HFFc6 (cell line): ENCODE data around the gene PMEPA1. TPM values are rescaled to one million over a fixed set of nuclear protein-coding genes. Genes with fewer than 3 reads are reported as not detected.
A peak's percentile ranks its signal among the peaks of the same experiment; 100 is the strongest.

Source experiments
- DNase-seq: peaks from one replicate; pipeline ENCODE4 v3.0.0-alpha.2; 2018
- H3K27ac Mint-ChIP-seq: 2 replicates; pipeline ENCODE4 v1.8.0; 2020; ENCODE audit warnings: mild to moderate bottlenecking, mixed read lengths
- H3K27me3 Mint-ChIP-seq: 2 replicates; pipeline ENCODE4 v1.8.0; 2021; ENCODE audit warnings: mild to moderate bottlenecking, moderate library complexity, mixed read lengths; ENCODE audit not compliant: insufficient read depth
- H3K36me3 Mint-ChIP-seq: 2 replicates; pipeline ENCODE4 v1.8.0; 2021; ENCODE audit warnings: low read depth, mixed read lengths
- H3K4me1 Mint-ChIP-seq: 2 replicates; pipeline ENCODE4 v1.8.0; 2020; ENCODE audit warnings: low read depth, mixed read lengths
- H3K4me3 Mint-ChIP-seq: 2 replicates; pipeline ENCODE4 v1.8.0; 2020; ENCODE audit warnings: mild to moderate bottlenecking, moderate library complexity, mixed read lengths
- H3K9me3 Mint-ChIP-seq: 2 replicates; pipeline ENCODE4 v1.8.0; 2020; ENCODE audit warnings: mild to moderate bottlenecking, mixed read lengths
- total RNA-seq, 6 experiments: library from RNA; stranded (reverse); fragmentation: NEBNext Ultra II Directional; extraction: Animal tissue kit (Norgen Biotek cat#: 25700); gene quantifications; 2 replicates in 1 of 6; 3 replicates in 5 of 6; pipeline ENCODE4 v1.2.3, GENCODE V29; 2021
- TF ChIP-seq, protein P1 (sequence below): fragments of 200-600 bp; sonication (generic); IDR thresholded peaks from 2 replicates; pipeline ENCODE4 v1.5.0; 2021; ENCODE audit warnings: antibody characterized with exemption, mild to moderate bottlenecking

The PMEPA1 gene
- total RNA-seq, 6 experiments from 2014 or later = 4.7 to 8.0 (median 5.3) TPM

- H3K9me3 Mint-ChIP-seq = no peaks in the 10 kb centered on the region
Measured at GRCh38 chr20:57611586-57612311, 98.1 kb downstream of the PMEPA1 start.

GRCh38 chr20:57610261-57610952 lies 99.4 kb downstream of the PMEPA1 start:
- no peak for DNase-seq
- no peaks in the 10 kb centered on the region for H3K9me3 Mint-ChIP-seq
- no peak overlapping the region for H3K4me3 Mint-ChIP-seq
- H3K4me1 Mint-ChIP-seq = no peaks in the 10 kb centered on the region
- TF ChIP-seq, protein P1, sequence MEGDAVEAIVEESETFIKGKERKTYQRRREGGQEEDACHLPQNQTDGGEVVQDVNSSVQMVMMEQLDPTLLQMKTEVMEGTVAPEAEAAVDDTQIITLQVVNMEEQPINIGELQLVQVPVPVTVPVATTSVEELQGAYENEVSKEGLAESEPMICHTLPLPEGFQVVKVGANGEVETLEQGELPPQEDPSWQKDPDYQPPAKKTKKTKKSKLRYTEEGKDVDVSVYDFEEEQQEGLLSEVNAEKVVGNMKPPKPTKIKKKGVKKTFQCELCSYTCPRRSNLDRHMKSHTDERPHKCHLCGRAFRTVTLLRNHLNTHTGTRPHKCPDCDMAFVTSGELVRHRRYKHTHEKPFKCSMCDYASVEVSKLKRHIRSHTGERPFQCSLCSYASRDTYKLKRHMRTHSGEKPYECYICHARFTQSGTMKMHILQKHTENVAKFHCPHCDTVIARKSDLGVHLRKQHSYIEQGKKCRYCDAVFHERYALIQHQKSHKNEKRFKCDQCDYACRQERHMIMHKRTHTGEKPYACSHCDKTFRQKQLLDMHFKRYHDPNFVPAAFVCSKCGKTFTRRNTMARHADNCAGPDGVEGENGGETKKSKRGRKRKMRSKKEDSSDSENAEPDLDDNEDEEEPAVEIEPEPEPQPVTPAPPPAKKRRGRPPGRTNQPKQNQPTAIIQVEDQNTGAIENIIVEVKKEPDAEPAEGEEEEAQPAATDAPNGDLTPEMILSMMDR = no peak
- no peaks in the 10 kb centered on the region for H3K36me3 Mint-ChIP-seq
- no peak overlapping the region for H3K27ac Mint-ChIP-seq
- peaks cover 32% of the 10 kb centered on the region for H3K27me3 Mint-ChIP-seq

More at GRCh38 chr20:57611586-57612311, 98.1 kb downstream of the PMEPA1 start:
- DNase-seq = no peak
- Mint-ChIP-seq H3K27ac (no peak overlapping the region), H3K4me1 (no peaks in the 10 kb centered on the region), H3K4me3 (no peak overlapping the region), H3K36me3 (no peaks in the 10 kb centered on the region), H3K27me3 (peaks cover 35% of the 10 kb centered on the region)
- TF ChIP-seq, protein P1 = no peak

GRCh38 chr20:57609842-57610167 lies 100.0 kb downstream of the PMEPA1 start:
- H3K27ac Mint-ChIP-seq = no peak overlapping the region
- TF ChIP-seq, protein P1 = 0 out of 2 replicates have a peak, but pooled peaks have one; percentile 27
- no peaks in the 10 kb centered on the region for H3K36me3 Mint-ChIP-seq
- peaks cover 31% of the 10 kb centered on the region for H3K27me3 Mint-ChIP-seq
- no peak overlapping the region for H3K4me3 Mint-ChIP-seq
- H3K9me3 Mint-ChIP-seq = no peaks in the 10 kb centered on the region
- H3K4me1 Mint-ChIP-seq = no peaks in the 10 kb centered on the region
- DNase-seq = no peak

DNA sequence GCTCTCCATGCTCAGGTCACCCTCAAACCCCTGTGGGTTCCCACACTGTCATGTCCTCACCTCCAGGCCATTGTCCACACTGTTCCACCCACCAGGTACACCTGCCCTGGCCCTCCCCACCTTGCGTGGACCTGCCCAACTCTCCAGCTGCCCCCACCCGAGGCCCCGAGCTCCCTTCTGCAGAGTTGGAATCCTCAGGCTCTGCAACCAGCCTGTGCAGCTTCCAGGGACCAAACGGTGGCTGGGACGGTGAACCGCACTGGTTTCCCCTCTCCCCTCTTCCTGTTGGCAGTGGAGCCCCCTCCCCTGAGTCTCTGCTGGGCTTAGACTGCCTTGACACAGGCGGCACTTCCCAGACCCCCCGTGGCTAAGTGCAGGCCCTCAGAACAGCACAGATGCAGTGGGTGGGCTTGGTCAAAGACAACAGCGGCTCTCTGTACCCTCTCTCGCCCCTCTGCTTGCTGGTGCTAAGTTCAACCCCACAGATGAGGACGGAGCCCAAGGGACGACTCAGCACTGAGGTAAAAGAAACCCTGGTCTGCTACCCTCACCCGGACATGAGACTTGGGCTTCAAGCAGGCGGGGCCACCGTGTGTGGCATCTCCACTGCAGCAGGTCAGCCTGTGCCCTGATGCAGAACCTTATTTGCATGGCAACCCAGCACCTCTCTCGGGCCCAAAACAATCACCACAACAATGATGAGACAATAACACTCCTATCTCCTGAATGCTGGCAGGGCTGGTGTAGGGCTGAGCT lies 100.6 kb downstream of the PMEPA1 start:
- no peak for DNase-seq
- no peaks in the 10 kb centered on the region for H3K36me3 Mint-ChIP-seq
- peaks cover 32% of the 10 kb centered on the region for H3K27me3 Mint-ChIP-seq
- TF ChIP-seq, protein P1 = no peak
- H3K4me3 Mint-ChIP-seq = no peak overlapping the region
- no peaks in the 10 kb centered on the region for H3K9me3 Mint-ChIP-seq
- H3K27ac Mint-ChIP-seq = no peak overlapping the region
- no peaks in the 10 kb centered on the region for H3K4me1 Mint-ChIP-seq

DNA sequence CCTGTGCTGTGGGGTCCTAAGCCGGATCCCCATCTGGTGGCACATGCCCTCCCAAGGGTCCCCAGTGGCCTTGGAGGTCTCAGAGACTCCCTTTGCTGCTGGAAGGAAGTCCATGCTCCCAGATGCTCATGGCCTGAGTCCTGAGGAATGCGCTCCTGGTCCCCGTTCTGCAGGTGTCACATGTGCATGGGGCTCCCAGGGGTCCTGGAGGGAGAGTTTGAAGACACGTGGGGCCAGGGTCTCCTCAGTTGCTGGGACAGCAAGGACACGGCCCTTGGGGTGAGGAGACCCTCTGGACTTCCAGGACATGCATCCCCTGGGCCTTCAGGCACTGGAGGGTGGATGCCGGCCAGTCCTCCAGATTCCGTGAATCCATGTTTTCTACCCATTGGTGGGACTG lies 101.3 kb downstream of the PMEPA1 start:
- DNase-seq = no peak

More for the DNA sequence above, 101.3 kb downstream of the PMEPA1 start:
- H3K4me3 Mint-ChIP-seq = no peak overlapping the region
- no peak overlapping the region for H3K27ac Mint-ChIP-seq
- H3K4me1 Mint-ChIP-seq = no peaks in the 10 kb centered on the region
- H3K27me3 Mint-ChIP-seq = peaks cover 34% of the 10 kb centered on the region
- TF ChIP-seq, protein P1 = no peak
- no peaks in the 10 kb centered on the region for H3K9me3 Mint-ChIP-seq
- H3K36me3 Mint-ChIP-seq = no peaks in the 10 kb centered on the region
